SKM-1 treated with dmso at 0.1 percent for 144 hours (cell line): ENCODE data around the gene RHOBTB3.
A peak's percentile ranks its signal among the peaks of the same experiment; 100 is the strongest.
"Not testable (repeated sequence)": the region's sequence is repeated elsewhere in the genome, so short reads cannot be mapped to it uniquely, and the experiment has no call there.

ENCODE experiments used
- DNase-seq: peaks from one replicate; lab custom pipeline; 2025; ENCODE audit not compliant: unreplicated experiment; lab: John Stamatoyannopoulos, UW

RHOBTB3 gene

DNA sequence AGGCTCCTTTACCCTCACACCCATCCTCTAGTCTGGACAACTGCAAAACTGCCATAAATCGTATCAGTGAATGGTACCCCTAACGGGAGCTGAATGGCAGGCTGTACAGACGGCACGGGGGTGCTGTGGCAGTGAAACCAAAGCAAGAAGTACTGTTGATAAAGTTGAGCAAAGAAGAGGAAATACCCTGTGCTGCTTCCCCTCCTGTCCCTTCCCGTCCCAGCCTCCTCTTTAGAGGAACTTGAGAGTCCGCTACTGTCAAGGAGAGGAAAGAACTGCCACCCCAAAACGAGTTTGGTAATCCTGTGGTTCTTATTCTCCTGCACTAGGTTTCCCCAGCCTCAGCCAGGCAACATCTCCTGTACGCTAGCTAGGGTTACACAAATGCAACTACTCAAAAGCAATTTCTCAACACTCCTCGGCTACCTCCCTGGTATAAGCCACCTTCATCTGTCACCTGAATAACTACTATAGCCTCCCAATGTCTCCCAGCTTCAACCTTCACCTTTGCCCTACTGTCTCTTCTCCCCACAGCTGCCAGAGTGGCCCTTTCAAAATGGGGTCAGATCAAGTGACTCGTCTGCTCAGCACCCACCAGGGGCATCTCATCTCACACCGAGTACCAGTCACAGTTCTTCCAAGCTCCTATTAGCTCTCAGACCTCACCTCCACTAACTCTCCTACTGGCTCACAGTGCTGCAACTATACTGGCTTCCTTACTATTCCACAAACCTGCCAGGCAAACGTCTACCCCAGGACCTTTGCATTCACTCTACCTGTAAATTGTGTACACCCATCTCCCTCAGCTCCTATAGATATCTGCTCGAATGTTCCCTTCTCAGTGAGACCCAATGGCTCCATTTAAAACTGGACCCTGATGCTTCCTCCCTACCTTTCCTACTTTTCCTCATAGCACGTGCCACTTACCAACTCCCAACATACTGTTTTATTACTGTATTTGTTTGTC, 87.3 kb downstream of the RHOBTB3 start:
- DNase-seq: peak; percentile 100

DNA sequence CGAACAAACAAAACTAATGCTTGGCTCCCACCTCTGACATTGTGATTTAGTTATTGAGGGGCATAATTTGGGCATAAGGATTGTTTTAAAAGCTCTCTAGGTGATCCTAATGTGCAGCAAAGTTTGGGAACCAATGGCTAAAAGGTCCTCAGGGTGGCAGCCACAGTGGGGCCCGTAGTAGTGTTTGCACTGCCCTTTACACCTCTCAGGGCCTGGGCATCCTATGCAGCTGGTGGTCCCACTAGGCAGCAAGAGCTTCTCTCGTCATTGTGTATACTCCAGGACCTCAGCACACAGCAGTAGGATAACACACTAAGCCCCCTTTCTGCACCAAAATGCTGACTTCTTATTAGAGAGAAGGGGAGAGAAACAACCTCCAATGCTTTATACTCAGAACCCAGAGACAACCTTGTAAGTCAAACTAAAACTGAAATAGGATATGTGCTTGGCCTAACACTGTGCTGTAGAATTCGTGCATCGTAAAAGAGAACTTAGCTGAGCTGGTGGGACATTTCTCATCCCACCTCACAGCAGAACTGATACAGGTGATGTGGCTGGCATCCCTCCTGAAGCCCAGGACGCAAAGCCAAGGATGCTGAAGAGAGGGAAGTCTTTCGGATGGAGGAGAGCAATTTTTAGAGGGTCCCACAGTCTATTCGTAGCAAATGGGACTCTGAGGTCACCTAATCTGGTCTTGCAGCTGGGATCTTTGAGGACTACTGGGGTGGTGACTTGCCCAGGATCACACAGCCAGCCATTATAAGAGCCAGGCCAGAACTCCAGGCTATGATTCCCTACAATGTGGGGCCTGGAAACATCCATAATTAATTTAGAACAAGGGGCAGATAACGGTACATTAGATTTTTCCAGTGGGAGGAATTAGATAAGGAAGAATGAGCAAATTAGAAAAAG, 90.2 kb downstream of the RHOBTB3 start:
- DNase-seq: no peak

DNA sequence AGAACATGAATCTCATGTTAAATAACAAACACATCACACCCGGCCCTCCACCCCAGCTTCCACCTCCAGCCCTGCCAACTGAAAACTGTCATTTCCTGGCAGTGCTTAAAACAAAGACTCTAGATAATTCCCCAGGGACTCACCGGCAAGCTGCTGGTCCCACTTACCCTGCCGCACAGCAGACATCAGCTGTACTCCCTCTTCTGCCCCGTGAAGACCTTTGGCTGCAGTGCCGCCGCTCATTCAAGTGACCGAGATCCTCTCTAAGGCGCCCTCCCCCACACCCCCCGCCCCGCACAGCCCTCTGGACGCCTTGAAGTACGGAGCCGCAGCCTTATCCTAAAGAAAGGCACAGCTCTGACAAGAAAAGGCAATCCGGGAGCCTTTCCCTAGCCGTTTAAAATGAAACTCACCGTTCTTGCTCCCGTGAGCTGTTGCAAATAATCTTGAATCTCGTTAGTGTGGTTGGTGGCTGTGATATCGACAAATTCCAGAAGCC, 91.0 kb downstream of the RHOBTB3 start:
- DNase-seq: no peak

DNA sequence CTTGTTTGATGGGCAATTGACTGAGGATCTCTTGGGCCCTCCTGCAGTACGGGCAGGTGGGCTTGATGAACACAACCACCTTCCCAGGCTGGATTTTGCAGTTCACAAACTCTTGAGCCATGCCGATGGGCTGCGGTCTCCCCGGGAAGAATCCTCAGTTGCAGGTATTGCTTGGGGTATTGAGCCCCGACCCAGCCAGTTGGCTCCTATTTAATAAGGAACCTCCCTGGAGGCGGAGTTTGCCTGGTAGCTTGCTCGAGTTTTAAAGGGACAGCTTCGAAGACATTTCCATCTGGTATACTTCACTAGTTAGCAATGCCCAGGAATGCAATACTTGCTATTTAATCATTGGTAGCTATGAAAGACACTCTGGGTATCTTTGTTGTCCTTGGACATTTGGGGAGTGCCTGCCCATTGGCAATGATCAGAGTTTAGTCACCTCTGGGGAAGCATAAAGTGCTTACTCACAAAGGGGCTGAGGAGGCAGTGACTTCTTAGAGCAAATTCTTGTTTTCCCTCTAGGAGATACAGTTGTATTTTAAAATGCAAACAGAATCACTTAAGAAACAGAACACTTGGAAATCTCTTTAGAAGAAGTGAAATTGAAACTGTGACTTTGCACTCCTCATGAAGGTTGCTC, 91.5 kb downstream of the RHOBTB3 start, which contains the start of gene GLRX:
TSS of gene GLRX (minus strand) at position 185 of the 640 bp plus-strand sequence. CDS start at position 121, 64 bp downstream.
- DNase-seq: peak; percentile 69

DNA sequence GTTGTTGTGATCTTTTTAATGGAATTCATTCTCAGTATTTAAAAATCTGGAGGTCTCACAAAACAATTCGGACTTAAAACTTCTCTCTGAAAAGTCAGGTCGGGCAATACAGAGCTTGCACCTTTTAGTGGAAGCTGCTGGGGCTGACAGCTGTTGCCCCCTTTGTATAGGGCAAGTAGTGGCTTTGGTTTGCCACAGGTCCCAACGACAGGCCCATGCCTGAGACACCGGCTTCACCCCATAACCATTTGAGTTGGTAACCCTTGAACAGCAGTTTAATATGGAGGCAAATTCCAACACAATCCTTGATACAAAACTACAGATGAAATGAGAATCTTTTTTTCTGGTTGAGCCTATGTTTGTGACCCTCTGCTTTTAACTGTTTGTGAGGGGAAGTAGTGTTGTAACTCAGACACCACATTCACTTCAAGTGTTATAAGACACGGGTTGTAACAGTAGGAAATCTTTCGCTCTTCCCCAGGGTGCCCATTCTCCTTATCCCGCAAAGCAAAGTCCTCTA, 92.1 kb downstream of the RHOBTB3 start:
- no peak for DNase-seq

DNA sequence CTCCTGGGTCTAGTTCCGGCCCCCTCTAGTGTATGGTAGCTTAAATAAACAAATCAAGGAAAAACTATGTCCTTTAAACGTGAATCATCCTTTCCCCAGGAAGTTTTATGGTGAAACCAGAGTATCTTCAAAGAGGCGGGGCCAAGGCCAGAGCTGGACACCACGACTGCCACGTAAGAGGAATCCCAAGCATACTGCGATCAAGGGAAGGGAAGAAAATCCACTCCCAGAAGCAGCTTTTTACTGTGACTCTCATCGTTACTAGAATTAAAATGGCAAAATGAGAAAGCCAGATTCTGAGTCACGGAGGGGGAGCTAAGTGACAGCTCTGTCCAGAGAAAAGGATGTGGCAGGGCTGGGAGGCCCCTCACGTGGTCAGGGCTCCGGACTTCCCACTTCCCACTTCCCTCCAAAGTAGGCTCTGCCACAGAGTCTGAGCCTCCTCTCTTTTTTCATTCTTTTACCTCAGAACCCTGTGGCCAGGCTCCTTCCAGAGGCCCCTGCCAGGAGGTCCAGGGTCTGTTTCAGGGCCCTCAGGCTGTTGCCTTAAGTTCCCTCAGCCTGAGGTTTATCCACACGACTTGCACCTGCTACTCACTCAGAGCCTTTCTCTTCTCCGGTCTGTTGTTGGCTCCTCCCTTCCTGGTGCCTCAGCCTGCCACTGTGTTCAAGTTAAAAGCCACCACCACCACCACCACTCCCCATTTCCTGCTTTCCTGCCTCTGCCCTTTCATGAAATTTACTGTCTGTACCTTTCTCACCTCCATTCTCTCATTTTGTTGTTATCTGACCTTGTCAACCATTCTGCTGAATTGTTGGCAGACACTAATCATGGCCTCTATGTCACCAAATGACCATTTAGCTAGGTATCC, 92.8 kb downstream of the RHOBTB3 start:
- peak; percentile 78 for DNase-seq

DNA sequence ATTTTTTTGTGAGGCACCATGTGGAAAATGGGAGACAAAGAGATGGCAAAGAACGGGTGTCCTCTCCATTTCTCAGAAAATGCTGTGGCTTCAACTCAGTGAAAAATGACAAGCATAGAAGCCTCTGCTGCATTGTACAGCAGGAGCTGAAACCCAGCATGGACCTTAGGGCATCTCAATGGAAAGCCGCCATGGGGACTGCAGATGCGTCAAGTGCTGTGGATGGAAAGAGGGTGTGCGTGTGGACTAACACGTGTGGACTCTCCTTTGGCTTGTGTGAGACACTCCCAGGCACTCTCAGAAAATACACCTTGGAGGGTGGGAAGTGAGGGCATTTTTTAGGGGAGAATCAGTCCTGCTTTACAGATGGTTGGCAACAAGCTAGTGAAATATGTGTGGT, 93.6 kb downstream of the RHOBTB3 start:
- DNase-seq: no peak

DNA sequence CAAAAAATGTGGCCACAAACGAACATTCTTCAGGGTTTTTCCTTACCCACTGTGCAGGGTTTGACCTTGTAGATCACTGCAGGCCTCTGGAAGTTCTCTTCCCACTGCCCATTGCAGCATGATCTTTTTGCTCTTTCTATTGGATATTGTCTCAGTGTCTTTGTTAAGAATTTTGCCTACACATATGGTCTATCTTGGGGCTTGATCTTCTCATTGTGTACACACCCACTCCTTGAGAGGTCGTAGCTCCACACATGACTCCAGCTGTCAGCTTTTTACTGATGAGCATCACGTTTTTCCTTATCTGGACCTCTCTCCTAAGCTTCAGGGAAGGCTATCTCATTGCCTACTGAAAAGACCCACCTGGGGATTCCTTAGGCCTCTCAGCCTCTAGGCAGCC, 94.4 kb downstream of the RHOBTB3 start:
- DNase-seq: no peak

DNA sequence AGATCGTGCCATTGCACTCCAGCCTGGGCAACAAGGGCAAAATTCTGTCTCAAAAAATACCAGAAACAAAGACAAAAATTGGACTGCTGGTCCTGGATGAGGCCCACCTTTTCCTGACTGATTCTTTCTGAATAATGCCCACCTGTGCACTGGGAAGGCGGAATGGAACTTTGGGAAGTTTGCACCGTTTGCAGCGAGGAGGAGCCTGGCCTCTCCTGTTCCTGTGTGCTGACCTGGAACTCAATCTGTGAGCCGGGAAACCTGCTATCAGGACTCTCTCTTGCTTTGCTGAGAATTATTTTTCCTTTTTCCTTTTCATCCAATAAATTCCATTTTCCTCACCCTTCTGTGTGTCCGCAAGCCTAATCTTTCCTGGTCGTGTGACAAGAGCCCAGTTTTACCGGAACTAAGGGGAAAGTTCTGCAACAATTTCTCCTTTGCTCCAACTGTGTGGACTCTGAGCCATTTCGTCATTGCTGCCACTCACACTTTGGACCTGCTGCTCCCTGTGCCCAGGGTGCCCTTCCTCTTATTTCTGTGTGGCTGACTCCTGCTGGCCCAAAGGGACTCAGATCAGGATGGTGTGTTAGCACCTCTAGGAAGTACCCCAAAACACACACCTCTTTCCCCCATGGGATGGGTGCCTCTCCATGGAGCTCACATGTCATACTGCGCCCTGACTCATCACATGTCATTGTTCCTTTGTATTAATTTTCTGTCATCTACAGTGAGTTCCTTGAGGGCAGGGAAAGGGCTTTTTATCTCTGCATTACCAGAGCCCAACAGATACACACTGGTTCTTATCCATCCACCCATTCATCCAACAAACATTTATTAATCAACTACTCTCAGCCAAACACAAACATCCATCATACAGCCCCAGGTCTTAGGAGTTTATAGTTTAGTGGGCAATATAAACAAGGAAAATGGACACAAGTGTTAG, 96.1 kb downstream of the RHOBTB3 start:
- DNase-seq: no peak

DNA sequence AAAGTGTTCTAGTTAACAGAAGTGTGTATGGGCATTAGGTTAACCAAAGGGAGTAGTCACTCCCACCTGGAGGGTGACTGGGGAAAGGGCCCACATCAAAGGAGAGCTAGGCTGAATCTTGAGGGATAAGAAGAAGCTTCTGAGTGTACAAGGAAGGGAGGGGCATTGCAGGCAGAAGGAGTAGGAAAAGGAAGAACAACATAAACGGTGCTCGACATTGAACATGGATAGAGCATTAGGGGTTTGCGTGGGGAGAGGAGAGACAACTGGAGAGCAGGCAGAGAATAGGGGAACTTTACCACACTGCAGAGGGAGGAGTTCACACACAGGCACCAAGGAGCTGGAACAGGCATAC, 96.7 kb downstream of the RHOBTB3 start:
- no peak for DNase-seq

DNA sequence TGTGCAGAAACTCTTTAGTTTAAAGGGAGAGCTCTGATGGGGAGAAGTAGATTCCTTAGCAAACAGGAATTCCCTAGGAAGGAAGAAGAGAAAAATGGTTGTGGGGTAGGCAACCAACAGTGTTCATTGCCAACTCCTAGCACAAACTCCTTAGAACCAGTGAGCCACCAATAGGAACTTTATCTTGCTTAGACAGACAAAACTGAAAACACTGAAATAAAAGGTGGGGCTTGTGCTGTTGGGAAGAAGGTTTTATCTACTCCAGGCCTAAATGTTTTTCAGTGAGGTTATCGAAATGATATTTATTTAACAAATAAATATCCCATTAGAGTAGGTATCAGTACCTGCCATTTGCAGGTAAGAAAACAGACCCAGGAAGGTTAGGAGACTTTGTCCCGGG, 99.1 kb downstream of the RHOBTB3 start:
- DNase-seq: no peak

DNA sequence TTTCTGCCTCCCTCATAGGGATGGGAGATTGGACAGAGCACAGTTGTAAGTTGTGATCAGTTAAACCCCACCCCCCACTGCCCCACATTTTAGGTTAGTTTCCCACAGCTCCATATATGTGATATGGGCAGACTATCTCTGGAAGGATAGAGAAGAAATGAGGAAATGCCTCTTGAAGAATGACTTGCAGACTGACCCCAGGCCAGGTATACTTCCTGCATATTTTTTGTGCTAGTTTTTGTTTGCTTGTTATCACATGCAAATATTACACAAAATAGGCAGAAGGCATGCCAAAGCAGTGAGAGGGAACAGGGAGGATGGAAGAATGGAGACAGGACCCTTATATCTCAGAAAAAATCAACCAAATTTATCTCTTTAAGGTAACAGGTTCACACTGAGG, 101.5 kb downstream of the RHOBTB3 start:
- DNase-seq: no peak

DNA sequence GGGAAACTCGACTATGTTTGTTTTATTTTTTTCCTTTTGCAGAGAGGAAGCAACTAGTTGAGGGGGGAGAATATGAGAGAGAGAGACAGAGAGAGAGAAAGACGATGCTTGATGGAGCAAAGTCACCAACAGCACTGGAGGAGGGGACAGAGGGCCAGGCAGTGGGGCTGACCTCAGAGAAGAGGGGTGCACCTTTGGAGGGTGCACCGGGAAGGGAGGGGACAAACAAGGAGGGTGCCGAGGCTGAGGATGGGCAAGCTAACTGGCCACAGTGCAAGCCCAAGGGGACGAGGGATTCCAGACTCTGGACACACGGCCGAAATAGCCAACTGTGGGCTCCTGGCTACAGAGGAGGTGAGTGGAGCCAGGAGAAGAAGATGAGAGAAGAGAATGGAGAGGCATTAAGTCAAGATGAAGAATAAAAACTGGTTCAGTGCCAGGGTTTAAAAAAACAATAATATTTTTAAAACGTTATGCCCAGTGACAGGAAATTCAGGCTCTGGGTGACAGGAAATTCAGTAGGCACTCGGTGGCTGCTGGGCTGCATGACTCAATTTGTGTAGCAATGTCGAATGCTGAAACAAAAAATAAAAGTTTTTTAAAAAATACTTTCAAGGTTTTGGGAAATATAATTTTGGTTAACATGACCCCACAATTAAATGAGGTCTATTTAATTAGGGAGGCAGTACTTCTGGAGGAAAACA, 104.7 kb downstream of the RHOBTB3 start:
- DNase-seq: no peak

DNA sequence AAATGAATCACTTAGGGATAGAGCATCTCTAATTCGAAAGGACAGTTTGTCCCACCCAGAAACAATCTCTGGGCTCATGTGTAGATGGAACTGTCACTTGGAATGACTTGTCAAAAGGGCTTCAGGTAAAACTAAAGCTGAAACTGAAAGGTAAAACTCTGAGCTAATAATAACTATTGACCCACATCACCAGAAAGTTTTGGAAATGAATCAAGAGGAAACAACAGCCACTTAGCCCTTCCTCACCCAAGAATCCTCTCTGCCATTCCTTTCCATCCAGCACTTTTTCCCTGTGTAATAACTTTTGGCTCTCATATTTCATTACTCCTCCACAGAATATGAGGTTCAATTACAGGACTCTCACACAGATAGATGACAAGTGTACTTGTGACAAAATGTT, 105.4 kb downstream of the RHOBTB3 start:
- DNase-seq: no peak

DNA sequence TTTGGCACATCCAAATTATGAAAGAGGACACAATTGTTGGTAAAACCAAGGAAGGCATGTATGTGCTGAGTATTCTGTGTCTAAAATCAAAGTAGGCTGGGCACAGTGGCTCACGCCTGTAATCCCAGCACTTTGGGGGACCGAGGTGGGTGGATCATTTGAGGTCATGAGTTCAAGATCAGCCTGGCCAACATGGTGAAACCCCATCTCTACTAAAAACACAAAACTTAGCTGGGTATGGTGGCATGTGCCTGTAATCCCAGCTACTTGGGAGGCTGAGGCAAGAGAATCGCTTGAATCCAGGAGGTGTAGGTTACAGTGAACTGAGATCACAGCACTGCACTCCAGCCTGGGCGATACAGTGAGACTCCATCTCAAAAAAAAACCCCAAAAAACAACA, 105.8 kb downstream of the RHOBTB3 start:
- not testable (repeated sequence) for DNase-seq

DNA sequence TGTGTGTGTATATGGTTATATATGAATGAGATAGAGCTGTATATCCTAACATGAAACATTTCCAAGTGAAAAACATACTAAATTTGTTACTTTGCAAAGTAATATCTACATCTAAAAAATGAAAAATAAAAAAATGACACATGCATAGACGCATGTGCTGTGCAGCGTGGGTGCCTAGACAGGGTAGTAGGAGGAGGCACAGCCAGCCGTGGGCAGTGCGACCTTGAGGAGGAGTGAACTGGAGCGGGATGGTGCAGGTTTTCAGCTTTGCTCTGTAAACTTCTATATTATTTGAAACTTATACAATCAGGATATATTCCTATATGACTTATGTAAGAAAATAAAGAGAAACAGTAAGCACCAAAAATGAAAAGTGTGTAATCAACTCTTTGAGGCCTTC, 106.4 kb downstream of the RHOBTB3 start:
- no peak for DNase-seq

DNA sequence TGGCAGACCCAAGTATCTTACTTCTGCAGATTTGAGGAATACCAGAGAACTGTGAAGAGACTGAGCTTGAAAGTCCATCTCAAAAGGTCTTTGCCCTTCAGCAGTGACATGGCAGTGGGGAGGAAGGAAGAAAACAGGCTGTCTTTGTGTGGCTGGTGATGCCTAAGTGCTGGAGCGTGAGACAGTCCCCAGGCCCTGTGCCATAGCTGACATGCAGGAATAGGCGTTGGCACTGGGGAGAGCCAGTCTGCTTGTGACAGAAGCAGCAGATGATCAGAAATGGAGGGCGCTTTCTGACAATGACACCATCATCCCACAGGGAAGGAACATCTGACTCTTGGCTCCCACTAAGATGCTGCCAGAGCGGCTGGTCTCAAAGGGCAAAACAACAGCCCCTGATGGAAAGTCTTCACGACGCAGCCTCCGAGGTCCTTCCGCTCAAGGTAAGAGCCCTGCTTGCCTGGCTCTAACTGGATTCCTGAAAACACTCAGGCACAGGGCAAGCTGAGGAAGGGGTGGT, 106.9 kb downstream of the RHOBTB3 start:
- no peak for DNase-seq

DNA sequence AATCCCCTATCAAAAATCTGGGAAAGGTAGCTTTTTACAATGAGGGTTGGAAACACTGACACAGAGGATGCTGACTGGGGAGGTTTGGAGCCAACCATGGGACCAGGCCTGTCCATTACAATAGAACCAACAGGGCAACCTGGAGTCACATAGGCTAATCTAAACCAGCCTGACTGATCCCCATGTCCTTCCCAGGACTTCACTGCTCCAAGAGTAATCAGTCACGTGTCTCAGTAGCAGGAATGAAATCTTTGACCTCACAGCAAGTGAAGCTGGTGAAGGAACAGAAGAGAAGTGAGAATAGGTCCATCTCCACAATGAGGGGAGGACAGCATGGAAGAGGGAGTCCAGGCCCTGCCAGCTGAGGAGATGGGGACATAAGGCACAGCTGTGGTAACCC, 107.4 kb downstream of the RHOBTB3 start:
- no peak for DNase-seq
